Measurements from ENCODE around the gene GARIN5A. TPM values are rescaled to one million over a fixed set of nuclear protein-coding genes. Genes with fewer than 3 reads are reported as not detected.

Gene GARIN5A
- total and polyA plus RNA-seq, 4 experiments from 2014 or later = 0.39 to 0.61 (median 0.44) TPM; not detected in 1

DNA sequence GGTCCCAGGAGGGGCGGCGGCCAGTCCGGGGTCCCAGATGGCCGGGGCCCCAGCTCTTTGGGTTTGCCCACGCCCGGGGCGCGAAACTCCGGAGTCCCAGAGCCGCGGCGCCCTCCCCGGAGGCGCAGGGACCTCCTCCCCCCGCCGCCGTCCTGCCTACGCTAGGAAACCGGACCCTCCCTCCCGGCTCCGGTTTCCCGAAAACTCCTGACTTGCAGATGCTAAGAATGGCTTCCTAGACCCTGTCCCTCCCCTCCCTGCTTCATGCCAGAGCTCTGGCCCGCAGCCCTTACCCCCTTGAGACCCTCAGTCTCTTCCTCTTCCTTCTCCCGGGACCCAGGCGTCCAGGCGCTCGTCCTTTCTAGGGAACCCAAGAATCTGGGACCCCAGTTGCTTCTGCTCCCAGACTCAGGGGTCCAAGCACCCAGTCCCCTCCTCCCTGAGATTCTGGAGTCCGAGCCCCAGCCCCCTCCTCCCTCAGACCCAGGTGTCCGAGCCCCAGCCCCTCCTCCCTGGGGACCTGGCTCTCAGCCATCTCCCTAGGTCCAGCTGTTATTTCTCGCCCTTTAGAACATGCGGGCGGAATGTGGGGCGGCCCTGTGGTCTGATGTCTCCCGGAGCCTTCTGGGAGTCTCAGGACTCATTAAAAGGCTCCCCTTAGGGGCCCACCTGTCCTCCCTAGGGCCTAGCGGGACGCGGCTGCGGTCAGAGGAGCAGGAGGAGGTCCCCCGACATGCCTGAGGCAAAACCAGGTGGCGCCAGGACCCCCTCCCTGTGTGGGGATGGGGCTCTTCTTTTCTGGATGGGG is 44.2 kb downstream of the GARIN5A start, which contains the start of gene MYBPC2:
Gene MYBPC2 (plus strand): TSS at position 672 of the 808 bp plus-strand sequence. CDS start 62 bp downstream, at position 734.
- no peak for DNase-seq
- Mint-ChIP-seq H3K9me3 (no peaks in the 10 kb centered on the region), H3K36me3 (no peaks in the 10 kb centered on the region), H3K27me3 (peaks cover 7 to 23% of the 10 kb centered on the region in 2 donors), H3K4me3 (peak within 1 kb of the TSS; percentile 89 to 96 (median 92)), H3K27ac (peak within 1 kb of the TSS; percentile 55 to 96 (median 92)), H3K4me1 (peaks cover 6 to 21% (median 12%) of the 10 kb centered on the region in 4 donors)
- no peaks in the 10 kb centered on the region for H3K27me3 ChIP-seq (ENCODE audit: insufficient read depth, low read length)
- H3K36me3 ChIP-seq (ENCODE audit: insufficient read depth, low read length) = no peaks in the 10 kb centered on the region
- intact Hi-C loops (cut with micrococcal nuclease) = no loop called here
- peak within 1 kb of the TSS; percentile 8 for H3K27ac ChIP-seq (ENCODE audit: low read depth, low read length)
- H3K9me3 ChIP-seq (ENCODE audit: control insufficient read depth in 1 of 2, low read length in 2 of 2) = no peaks in the 10 kb centered on the region
- H3K4me3 ChIP-seq (ENCODE audit: low read length in 2 of 2) = peak within 1 kb of the TSS; percentile 56 to 65
- ChIA-PET CTCF (ENCODE audit: partially characterized antibody) (interaction anchor here (1.1 kb wide), 1 partner anchor 75 kb away, joined by 3 read pairs; no protein-coding TSS in a partner anchor), POLR2A (ENCODE audit: partially characterized antibody) (interaction anchor here (0.7 kb wide), 1 partner anchor 79 kb away, joined by 3 read pairs; the partner anchor contains the start of gene JOSD2)
- H3K4me1 ChIP-seq (ENCODE audit: insufficient read depth, low read length) = peaks cover 13% of the 10 kb centered on the region

GRCh38 chr19:50431343-50432220 is 45.1 kb downstream of the GARIN5A start:
- Mint-ChIP-seq H3K27ac (peak overlapping the region; percentile 55 to 96 (median 92)), H3K9me3 (no peaks in the 10 kb centered on the region), H3K4me1 (peaks cover 6 to 21% (median 12%) of the 10 kb centered on the region in 4 donors), H3K27me3 (peaks cover 7 to 17% of the 10 kb centered on the region in 2 donors), H3K4me3 (peak overlapping the region; percentile 89 to 96 (median 92)), H3K36me3 (no peaks in the 10 kb centered on the region)
- Histone ChIP-seq H3K4me3 (ENCODE audit: low read length in 2 of 2) (peak overlapping the region; percentile 56 to 65), H3K4me1 (ENCODE audit: insufficient read depth, low read length) (peaks cover 13% of the 10 kb centered on the region), H3K36me3 (ENCODE audit: insufficient read depth, low read length) (no peaks in the 10 kb centered on the region), H3K27me3 (ENCODE audit: insufficient read depth, low read length) (no peaks in the 10 kb centered on the region), H3K27ac (ENCODE audit: low read depth, low read length) (peak overlapping the region; percentile 8), H3K9me3 (ENCODE audit: control insufficient read depth in 1 of 2, low read length in 2 of 2) (no peaks in the 10 kb centered on the region)
- POLR2A ChIA-PET (ENCODE audit: partially characterized antibody) = interaction anchor here (0.7 kb wide), 1 partner anchor 80 kb away, joined by 3 read pairs; the partner anchor contains the start of gene JOSD2
- DNase-seq = peak; percentile 84 to 91 (median 87)
- CTCF ChIA-PET (ENCODE audit: partially characterized antibody) = interaction anchor here (1.1 kb wide), 1 partner anchor 74 kb away, joined by 3 read pairs; no protein-coding TSS in a partner anchor
- intact Hi-C loops (cut with micrococcal nuclease) = loop anchor here (2.0 kb wide), 1 partner anchor 47 kb away; the partner anchor contains the start of gene POLD1

- peaks cover 7 to 17% of the 10 kb centered on the region in 2 donors for H3K27me3 Mint-ChIP-seq
- Histone ChIP-seq H3K9me3 (ENCODE audit: control insufficient read depth in 1 of 2, low read length in 2 of 2) (no peaks in the 10 kb centered on the region), H3K4me3 (ENCODE audit: low read length in 2 of 2) (peak overlapping the region; percentile 56 to 65), H3K27me3 (ENCODE audit: insufficient read depth, low read length) (no peaks in the 10 kb centered on the region), H3K4me1 (ENCODE audit: insufficient read depth, low read length) (peaks cover 13% of the 10 kb centered on the region), H3K36me3 (ENCODE audit: insufficient read depth, low read length) (no peaks in the 10 kb centered on the region), H3K27ac (ENCODE audit: low read depth, low read length) (no peak overlapping the region)
- H3K4me3 Mint-ChIP-seq = peak overlapping the region; percentile 89 to 96 (median 92)
- H3K9me3 Mint-ChIP-seq = no peaks in the 10 kb centered on the region
- H3K36me3 Mint-ChIP-seq = no peaks in the 10 kb centered on the region
- peaks cover 6 to 21% (median 12%) of the 10 kb centered on the region in 4 donors for H3K4me1 Mint-ChIP-seq
- no peak for DNase-seq
- intact Hi-C loops (cut with micrococcal nuclease) = loop anchor here (2.0 kb wide), 1 partner anchor 46 kb away; the partner anchor contains the start of gene POLD1
- ChIA-PET CTCF (ENCODE audit: partially characterized antibody) (no interaction called here), POLR2A (ENCODE audit: partially characterized antibody) (no interaction called here)
- peak overlapping the region in 5 of 7 donors; percentile 13 to 96 (median 55) for H3K27ac Mint-ChIP-seq
These were observed 45.7 kb downstream of the GARIN5A start for GRCh38 chr19:50430888-50431342.

DNA sequence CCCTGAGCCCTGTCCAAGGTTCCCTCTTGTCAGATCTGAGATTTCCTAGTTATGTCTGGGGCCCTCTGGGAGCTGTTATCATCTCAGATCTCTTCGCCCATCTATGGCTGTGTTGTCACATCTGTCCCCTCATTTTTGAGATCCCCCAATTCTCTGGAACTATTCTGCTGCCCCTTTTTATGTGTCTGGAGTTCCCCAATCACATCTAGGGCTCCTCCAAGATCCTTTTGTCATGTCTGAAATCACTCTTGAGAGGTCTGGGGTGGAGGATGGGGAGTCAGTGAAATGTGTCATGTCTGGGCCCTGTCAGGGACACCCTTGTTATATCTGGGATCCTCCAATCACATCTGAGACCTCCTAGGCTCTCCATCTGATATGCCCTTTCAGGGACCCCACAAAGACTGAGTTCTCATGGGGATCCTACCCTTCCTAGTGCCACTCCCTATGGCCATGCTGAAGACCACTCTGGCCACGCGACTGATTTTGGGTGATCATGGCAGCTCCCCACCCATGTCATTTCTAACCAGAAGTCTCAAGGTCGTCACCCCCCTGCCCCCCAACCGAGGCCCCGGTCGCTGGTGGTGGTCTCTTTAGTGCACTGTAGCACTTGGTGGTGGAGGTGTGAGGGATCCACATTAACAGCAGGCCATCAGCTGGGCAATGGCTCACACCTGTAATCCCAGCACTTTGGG is 47.7 kb downstream of the GARIN5A start:
- no peaks in the 10 kb centered on the region for H3K9me3 ChIP-seq (ENCODE audit: control insufficient read depth in 1 of 2, low read length in 2 of 2)
- peaks cover 5 to 19% of the 10 kb centered on the region in 2 donors for H3K27me3 Mint-ChIP-seq
- POLR2A ChIA-PET (ENCODE audit: partially characterized antibody) = no interaction called here
- peak overlapping the region in 5 of 8 donors; percentile 40 to 65 (median 62) for H3K4me3 Mint-ChIP-seq
- H3K36me3 Mint-ChIP-seq = no peaks in the 10 kb centered on the region
- intact Hi-C loops (cut with micrococcal nuclease) = no loop called here
- no peaks in the 10 kb centered on the region for H3K36me3 ChIP-seq (ENCODE audit: insufficient read depth, low read length)
- H3K27ac Mint-ChIP-seq = peak overlapping the region in 3 of 7 donors; percentile 44 to 78 (median 72)
- no peaks in the 10 kb centered on the region for H3K27me3 ChIP-seq (ENCODE audit: insufficient read depth, low read length)
- no peaks in the 10 kb centered on the region for H3K9me3 Mint-ChIP-seq
- CTCF ChIA-PET (ENCODE audit: partially characterized antibody) = no interaction called here
- H3K4me3 ChIP-seq (ENCODE audit: low read length in 2 of 2) = no peak overlapping the region
- H3K4me1 ChIP-seq (ENCODE audit: insufficient read depth, low read length) = peaks cover 13% of the 10 kb centered on the region
- no peak for DNase-seq
- H3K27ac ChIP-seq (ENCODE audit: low read depth, low read length) = no peak overlapping the region
- H3K4me1 Mint-ChIP-seq = peaks cover 6 to 21% (median 12%) of the 10 kb centered on the region in 4 donors

DNA sequence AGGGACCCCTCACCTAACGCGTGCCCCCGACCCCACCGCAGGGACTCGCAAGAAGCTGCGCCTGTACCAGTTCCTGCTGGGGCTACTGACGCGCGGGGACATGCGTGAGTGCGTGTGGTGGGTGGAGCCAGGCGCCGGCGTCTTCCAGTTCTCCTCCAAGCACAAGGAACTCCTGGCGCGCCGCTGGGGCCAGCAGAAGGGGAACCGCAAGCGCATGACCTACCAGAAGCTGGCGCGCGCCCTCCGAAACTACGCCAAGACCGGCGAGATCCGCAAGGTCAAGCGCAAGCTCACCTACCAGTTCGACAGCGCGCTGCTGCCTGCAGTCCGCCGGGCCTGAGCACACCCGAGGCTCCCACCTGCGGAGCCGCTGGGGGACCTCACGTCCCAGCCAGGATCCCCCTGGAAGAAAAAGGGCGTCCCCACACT is 48.6 kb downstream of the GARIN5A start:
- no peak overlapping the region for H3K4me3 ChIP-seq (ENCODE audit: low read length in 2 of 2)
- Mint-ChIP-seq H3K36me3 (no peaks in the 10 kb centered on the region), H3K4me3 (peak overlapping the region; percentile 25 to 77 (median 59)), H3K27ac (peak overlapping the region in 1 of 7 donors; percentile 13), H3K9me3 (no peaks in the 10 kb centered on the region), H3K27me3 (peaks cover 4 to 19% of the 10 kb centered on the region in 2 donors), H3K4me1 (peaks cover 6 to 20% (median 12%) of the 10 kb centered on the region in 4 donors)
- peaks cover 13% of the 10 kb centered on the region for H3K4me1 ChIP-seq (ENCODE audit: insufficient read depth, low read length)
- intact Hi-C loops (cut with micrococcal nuclease) = no loop called here
- CTCF ChIA-PET (ENCODE audit: partially characterized antibody) = interaction anchor here (1.0 to 1.6 kb wide), 2 partner anchors 59 to 356 kb away, joined by 3 read pairs; no protein-coding TSS in a partner anchor
- DNase-seq = peak in 4 of 5 donors; percentile 24 to 32 (median 26)
- H3K27me3 ChIP-seq (ENCODE audit: insufficient read depth, low read length) = no peaks in the 10 kb centered on the region
- no peak overlapping the region for H3K27ac ChIP-seq (ENCODE audit: low read depth, low read length)
- H3K36me3 ChIP-seq (ENCODE audit: insufficient read depth, low read length) = no peaks in the 10 kb centered on the region
- POLR2A ChIA-PET (ENCODE audit: partially characterized antibody) = no interaction called here
- no peaks in the 10 kb centered on the region for H3K9me3 ChIP-seq (ENCODE audit: control insufficient read depth in 1 of 2, low read length in 2 of 2)

- CTCF ChIA-PET (ENCODE audit: partially characterized antibody) = interaction anchor here (1.0 to 1.6 kb wide), 2 partner anchors 59 to 356 kb away, joined by 3 read pairs; no protein-coding TSS in a partner anchor
- H3K9me3 ChIP-seq (ENCODE audit: control insufficient read depth in 1 of 2, low read length in 2 of 2) = no peaks in the 10 kb centered on the region
- H3K27ac ChIP-seq (ENCODE audit: low read depth, low read length) = no peak overlapping the region
- Mint-ChIP-seq H3K9me3 (no peaks in the 10 kb centered on the region), H3K27ac (peak overlapping the region in 2 of 7 donors; percentile 48 to 55), H3K36me3 (no peaks in the 10 kb centered on the region), H3K4me1 (peaks cover 6 to 17% (median 12%) of the 10 kb centered on the region in 4 donors), H3K27me3 (peaks cover 2 to 15% of the 10 kb centered on the region in 2 donors), H3K4me3 (peak overlapping the region in 2 of 8 donors; percentile 65 to 77)
- H3K36me3 ChIP-seq (ENCODE audit: insufficient read depth, low read length) = no peaks in the 10 kb centered on the region
- H3K4me3 ChIP-seq (ENCODE audit: low read length in 2 of 2) = no peak overlapping the region
- no peaks in the 10 kb centered on the region for H3K27me3 ChIP-seq (ENCODE audit: insufficient read depth, low read length)
- POLR2A ChIA-PET (ENCODE audit: partially characterized antibody) = no interaction called here
- intact Hi-C loops (cut with micrococcal nuclease) = no loop called here
- DNase-seq = no peak
- H3K4me1 ChIP-seq (ENCODE audit: insufficient read depth, low read length) = peaks cover 10% of the 10 kb centered on the region
These were observed 49.2 kb downstream of the GARIN5A start for GRCh38 chr19:50427318-50427925.

Data from CD4-positive, alpha-beta memory T cell (primary cell).